Glomerular endothelial cell (primary cell): ENCODE data around the gene SEMA4D. TPM values are rescaled to one million over a fixed set of nuclear protein-coding genes. Genes with fewer than 3 reads are reported as not detected.

ENCODE experiments used
- DNase-seq: peaks from one replicate; pipeline ENCODE4 v3.0.0-alpha.2; 2011; ENCODE audit warnings: low read depth, low spot score; ENCODE audit errors: extremely low read depth
- total RNA-seq: library from RNA; depleted of rRNA; stranded (reverse); fragments of >200 nt; gene quantifications from 2 replicates; pipeline ENCODE4 v1.2.3, GENCODE V29; 2015

Gene SEMA4D
- total RNA-seq, 1 donor from 2014 or later: 5.6 TPM

- no peak for DNase-seq
Observed at GRCh38 chr9:89528540-89528939, 30.6 kb upstream of the SEMA4D start.

DNA sequence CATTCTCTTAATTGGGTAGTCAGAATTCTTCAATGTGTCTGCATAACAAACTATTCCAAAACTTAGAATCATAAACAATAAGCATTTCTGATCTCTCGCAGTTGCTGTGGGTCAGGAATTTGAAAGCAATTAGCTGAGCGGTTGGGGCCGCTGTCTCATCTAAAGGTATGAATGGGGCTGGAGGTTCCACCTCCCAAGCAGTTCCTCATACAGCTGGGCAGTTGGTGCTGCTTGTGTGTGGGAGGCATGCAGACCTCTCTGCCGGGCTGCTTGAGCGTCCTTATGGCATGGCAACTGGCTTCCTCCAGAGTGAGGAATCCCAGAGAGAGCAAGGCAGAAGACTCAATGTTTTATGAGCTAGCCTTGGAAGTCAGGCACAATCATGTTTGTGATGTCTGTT is 30.2 kb upstream of the SEMA4D start:
- DNase-seq: no peak

DNA sequence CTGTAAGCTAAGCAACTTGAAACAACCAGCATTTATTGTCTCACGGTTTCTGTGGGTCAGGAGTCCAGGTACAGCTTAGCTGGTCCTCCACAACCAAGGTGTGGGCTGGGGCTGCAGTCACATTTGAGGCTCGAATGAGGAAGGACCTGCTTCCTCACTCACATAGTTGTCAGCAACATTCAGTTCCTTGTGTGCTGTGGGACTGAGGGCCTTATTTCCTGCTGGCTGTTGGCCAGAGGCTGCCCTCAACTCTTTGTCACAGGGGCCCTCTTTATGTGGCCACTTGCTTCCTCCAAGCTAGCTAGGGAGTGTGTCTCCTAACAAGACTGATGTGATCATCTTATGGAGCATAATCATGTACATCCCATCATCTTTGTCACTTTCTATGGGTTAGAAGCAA is 29.2 kb upstream of the SEMA4D start:
- DNase-seq: no peak

- DNase-seq: no peak
Observed at GRCh38 chr9:89526667-89527066, 28.8 kb upstream of the SEMA4D start.

DNA sequence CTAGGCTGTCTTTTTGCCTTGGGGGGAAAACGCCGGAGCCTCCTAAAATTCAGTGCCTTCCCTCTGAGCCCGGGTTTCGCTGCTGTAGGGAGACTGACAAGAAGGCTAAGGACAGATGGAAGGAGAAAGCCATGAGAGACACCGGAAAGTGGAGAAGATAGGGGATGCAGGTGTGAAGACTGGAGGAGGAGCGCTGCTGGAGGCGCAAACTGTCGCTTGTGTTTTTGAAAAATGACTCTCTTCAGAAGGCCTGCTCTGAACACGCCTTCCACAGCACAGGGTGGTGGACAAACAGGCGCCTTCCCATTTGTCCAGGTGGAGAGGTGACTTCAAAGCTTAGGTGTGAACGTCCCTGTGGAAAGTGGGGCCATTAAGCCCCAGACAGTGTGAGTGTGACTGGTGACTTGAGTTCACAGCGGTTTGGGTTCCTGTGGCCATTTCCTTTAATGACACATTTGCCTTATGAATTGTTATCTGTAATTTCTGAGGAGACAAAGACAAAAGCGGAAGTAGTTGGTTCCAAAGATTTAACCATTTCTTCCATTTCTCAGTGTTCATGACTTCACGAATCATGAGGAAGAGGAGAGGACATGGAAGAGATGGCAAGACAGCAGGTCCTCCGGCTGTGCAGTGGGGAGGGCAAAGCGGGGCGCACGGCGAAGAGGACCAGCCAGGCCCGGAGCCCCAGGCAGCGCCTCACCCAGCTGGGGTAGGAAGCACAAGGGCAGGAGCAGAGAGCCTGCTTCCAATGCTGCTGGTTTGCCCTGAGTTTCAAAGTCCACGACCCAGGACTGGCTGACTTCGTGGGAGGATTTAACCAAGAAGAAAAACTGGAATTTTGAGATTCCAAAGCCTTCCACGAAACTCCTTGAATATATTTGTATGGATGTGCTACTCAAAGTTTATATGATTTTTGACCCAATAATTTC is 27.8 kb upstream of the SEMA4D start:
- DNase-seq: no peak

GRCh38 chr9:89524963-89525362 is 27.1 kb upstream of the SEMA4D start:
- DNase-seq: no peak

DNA sequence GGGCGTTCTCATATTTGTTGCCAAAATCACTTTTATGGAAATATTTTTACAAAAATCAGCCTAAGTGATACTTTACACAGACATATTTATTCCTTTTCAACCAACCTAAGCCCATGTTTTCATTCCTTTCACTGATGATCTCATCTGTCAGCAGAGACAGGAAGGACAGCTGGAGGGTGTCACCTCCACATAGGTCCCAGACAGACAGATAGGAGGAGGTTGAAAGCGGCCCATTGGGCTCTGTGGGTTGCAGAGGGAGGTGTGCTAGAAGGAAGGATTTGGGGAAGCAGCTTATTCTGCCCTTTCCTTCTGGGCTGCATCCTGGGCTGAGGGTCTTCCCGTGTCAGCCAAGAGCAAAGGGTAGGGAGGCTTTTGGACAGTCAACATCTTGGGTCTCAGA is 26.0 kb upstream of the SEMA4D start:
- no peak for DNase-seq

- DNase-seq: no peak
Observed at GRCh38 chr9:89522959-89523285, 25.0 kb upstream of the SEMA4D start.

DNA sequence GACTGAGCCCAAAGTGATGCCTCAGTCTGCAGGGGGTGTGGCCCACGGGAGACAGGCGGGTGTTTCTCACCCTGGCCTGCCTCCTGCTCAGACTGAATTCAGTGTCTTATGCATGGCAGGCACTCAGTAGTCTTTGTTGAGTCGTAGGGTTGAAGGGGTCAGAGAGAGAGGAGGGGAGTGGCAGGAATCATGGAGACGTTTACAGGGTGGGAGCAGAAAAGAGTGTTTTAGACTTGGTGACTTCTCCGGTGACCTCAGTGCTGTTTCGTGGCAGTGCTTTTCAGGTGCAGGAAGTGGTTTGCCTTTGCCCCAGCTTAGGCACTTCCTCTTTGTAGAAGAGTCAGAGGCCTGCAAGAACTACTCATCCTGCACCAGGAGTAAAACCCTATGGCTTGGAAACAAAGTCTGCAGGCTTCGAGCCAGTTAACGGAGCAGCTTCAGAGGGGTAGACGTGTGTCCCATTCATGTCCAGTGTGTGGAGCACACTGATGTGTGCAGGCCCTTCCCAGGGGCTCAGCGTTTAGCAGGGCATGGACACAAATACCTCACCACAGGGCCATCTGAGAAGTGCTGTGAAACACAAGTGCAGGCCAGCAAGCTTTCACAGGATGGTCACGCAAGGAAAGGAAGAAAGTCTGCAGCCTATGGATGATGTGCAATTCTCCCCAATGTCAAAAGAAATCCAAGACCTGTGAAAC is 24.5 kb upstream of the SEMA4D start:
- DNase-seq: no peak

- no peak for DNase-seq
Observed at GRCh38 chr9:89519366-89519805, 21.5 kb upstream of the SEMA4D start.

DNA sequence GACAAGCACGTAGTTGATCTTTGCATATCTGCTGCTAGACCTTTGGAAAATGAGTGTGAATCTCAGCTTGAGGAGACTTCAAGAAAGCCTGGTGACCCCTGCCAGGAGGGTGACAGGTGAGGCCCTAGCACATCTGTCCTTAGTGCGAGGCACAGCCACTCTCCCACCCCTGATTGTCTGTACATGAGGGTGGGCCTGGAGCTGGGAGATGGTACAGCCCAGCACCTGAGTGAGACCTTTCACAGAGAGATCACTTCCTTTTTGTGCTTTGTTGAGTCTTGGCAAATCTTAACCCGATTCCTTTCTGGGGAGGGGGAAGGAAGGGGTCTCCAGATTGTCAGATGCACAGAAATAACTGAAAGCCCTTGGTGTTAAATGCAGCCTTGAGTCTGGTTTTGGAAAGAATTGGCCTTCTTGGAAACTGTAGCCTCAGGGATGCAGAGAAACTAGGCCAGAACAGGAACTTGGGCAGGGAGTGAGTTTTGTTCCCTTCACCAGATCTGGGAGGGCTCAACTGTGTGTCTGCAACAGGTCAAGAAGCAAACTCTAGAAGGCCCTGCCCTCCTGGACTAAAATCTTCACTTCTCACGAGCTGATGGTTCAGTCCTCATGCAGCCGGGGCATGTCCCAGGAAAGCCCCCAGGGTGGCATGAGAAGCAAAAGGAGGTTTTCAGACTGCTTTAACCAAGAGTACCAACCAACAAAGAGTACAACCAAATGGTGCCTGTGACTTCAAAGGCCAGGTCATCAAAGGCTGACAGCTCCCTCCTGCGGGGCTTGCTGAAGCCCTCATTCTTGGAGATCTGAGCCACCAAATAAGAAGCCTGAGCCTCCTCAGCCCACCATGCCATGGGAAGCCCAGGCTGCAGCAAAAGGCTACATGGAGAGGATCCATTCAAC is 20.8 kb upstream of the SEMA4D start:
- DNase-seq: no peak

DNA sequence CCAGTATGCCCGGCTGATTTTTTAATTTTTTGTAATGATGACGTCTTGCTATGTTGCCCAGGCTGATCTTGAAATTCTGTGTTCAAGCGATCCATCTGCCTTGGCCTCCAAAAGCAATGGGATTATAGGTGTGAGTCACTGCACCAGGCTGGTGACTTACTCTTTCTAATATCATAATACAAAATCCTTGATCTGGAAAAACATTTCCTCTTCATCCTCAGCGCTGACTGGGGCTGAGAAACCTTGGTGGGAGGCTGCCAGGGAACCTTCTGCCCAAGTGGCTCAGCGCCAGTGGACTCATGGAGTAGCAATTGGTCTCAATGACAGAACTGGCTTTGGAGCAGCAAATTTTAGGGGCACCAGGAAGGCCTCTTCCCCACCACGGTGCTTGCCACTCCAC is 17.5 kb upstream of the SEMA4D start:
- no peak for DNase-seq

GRCh38 chr9:89514956-89515355 is 17.0 kb upstream of the SEMA4D start:
- no peak for DNase-seq

- no peak for DNase-seq
Observed at GRCh38 chr9:89514337-89514736, 16.4 kb upstream of the SEMA4D start.

- DNase-seq: no peak
Observed at GRCh38 chr9:89513837-89514236, 15.9 kb upstream of the SEMA4D start.

DNA sequence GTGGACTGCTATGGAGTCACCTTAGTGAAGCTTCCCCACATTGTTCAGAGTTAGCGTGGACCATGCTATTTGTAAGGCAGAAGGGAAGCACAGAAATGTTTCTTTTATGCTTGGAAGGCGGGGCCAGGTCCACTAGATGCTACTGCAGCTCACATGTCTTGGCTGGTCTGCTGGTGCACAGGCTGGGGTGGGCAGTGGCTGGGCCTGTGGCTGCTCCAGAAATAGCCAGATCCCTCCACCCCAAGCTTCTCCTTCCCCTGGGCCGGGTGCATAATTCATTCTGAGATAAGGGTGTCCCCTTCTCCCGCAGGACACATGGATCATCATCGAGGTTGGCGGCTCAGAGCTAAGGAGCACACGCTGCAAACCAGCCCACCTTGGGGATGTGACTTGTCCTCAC is 14.5 kb upstream of the SEMA4D start:
- no peak for DNase-seq

- no peak for DNase-seq
Observed at GRCh38 chr9:89508951-89509615, 11.2 kb upstream of the SEMA4D start.

DNA sequence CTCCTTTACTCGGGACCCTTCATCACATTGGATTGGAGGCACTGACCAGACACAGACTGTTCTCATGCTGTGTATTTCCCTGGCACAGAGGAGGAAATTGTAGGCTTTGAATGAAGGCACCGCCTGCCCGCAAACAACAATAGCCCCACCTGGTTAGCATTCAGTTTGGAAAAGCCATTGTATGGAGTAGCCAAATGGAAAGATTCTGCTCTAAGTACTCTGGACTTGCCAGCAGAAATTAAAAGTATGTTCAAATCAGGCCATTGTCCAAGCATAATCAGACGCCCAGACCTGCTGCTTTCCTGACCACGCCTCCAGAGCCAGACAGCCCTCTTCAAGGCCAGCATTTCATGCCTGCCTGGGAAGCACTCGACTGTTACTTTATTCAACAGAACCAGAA is 8.0 kb upstream of the SEMA4D start:
- no peak for DNase-seq

DNA sequence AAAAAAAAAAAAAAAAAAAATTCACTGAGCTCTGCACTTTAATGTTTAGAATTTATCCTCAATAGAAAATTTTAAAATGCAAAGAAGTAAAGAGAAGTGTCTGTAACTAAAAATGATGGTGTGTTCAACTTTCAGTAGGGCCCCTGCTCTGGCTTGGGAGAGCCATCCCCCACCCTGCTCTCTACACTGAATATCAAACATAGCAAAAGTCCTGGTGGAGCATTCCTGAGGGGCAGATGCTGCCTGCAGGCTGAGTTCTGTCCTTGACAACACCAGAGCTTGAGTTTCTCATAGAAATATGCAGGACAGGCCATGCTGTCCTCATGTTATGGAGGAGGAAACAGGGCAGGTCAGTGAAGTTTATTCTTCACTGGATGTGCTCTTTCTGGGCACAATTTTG is 7.1 kb upstream of the SEMA4D start:
- no peak for DNase-seq

- DNase-seq: no peak
Observed at GRCh38 chr9:89502671-89503070, 4.8 kb upstream of the SEMA4D start.
